ENCODE data around the gene PPEF1.

The PPEF1 gene

GRCh38 chrX:18872621-18873020, 165.2 kb downstream of the PPEF1 start:
- peaks cover 1% of the 10 kb centered on the region for H3K27me3 Mint-ChIP-seq
- no peak overlapping the region for H3K4me3 Mint-ChIP-seq
- no peaks in the 10 kb centered on the region for H3K36me3 Mint-ChIP-seq (ENCODE audit: low read depth)
- intact Hi-C loops (cut with micrococcal nuclease), result no loop called here
- H3K9me3 Mint-ChIP-seq, result no peaks in the 10 kb centered on the region
- no peak overlapping the region for H3K27ac Mint-ChIP-seq
- H3K4me1 Mint-ChIP-seq (ENCODE audit: low read depth), result no peaks in the 10 kb centered on the region

GRCh38 chrX:18873189-18873791, 165.8 kb downstream of the PPEF1 start:
- intact Hi-C loops (cut with micrococcal nuclease), result no loop called here
- H3K9me3 Mint-ChIP-seq, result no peaks in the 10 kb centered on the region
- no peaks in the 10 kb centered on the region for H3K36me3 Mint-ChIP-seq (ENCODE audit: low read depth)
- H3K27ac Mint-ChIP-seq, result no peak overlapping the region
- H3K4me1 Mint-ChIP-seq (ENCODE audit: low read depth), result no peaks in the 10 kb centered on the region
- no peak overlapping the region for H3K4me3 Mint-ChIP-seq
- H3K27me3 Mint-ChIP-seq, result peaks cover 1% of the 10 kb centered on the region

GRCh38 chrX:18873836-18874235, 166.4 kb downstream of the PPEF1 start:
- H3K36me3 Mint-ChIP-seq (ENCODE audit: low read depth), result no peaks in the 10 kb centered on the region
- no peaks in the 10 kb centered on the region for H3K4me1 Mint-ChIP-seq (ENCODE audit: low read depth)
- no peaks in the 10 kb centered on the region for H3K9me3 Mint-ChIP-seq
- H3K27me3 Mint-ChIP-seq, result peaks cover 1% of the 10 kb centered on the region
- no peak overlapping the region for H3K27ac Mint-ChIP-seq
- no peak overlapping the region for H3K4me3 Mint-ChIP-seq
- intact Hi-C loops (cut with micrococcal nuclease), result no loop called here

- no peaks in the 10 kb centered on the region for H3K9me3 Mint-ChIP-seq
- H3K36me3 Mint-ChIP-seq (ENCODE audit: low read depth), result no peaks in the 10 kb centered on the region
- H3K27me3 Mint-ChIP-seq, result peaks cover 1% of the 10 kb centered on the region
- no peaks in the 10 kb centered on the region for H3K4me1 Mint-ChIP-seq (ENCODE audit: low read depth)
- H3K4me3 Mint-ChIP-seq, result no peak overlapping the region
- intact Hi-C loops (cut with micrococcal nuclease), result no loop called here
- no peak overlapping the region for H3K27ac Mint-ChIP-seq
Measured at GRCh38 chrX:18874560-18875255, 167.3 kb downstream of the PPEF1 start.

- Mint-ChIP-seq H3K9me3 (no peaks in the 10 kb centered on the region), H3K4me1 (ENCODE audit: low read depth) (no peaks in the 10 kb centered on the region), H3K4me3 (no peak overlapping the region), H3K36me3 (ENCODE audit: low read depth) (no peaks in the 10 kb centered on the region), H3K27ac (no peak overlapping the region), H3K27me3 (peaks cover 1% of the 10 kb centered on the region)
- intact Hi-C loops (cut with micrococcal nuclease), result no loop called here
Measured at GRCh38 chrX:18875256-18875878, 167.9 kb downstream of the PPEF1 start.

- intact Hi-C loops (cut with micrococcal nuclease), result no loop called here
- peaks cover 5% of the 10 kb centered on the region for H3K27me3 Mint-ChIP-seq
- H3K9me3 Mint-ChIP-seq, result no peaks in the 10 kb centered on the region
- H3K27ac Mint-ChIP-seq, result no peak overlapping the region
- no peaks in the 10 kb centered on the region for H3K36me3 Mint-ChIP-seq (ENCODE audit: low read depth)
- no peaks in the 10 kb centered on the region for H3K4me1 Mint-ChIP-seq (ENCODE audit: low read depth)
- no peak overlapping the region for H3K4me3 Mint-ChIP-seq
Measured at GRCh38 chrX:18877469-18877868, 170.0 kb downstream of the PPEF1 start.
